PC-3 (cell line): ENCODE data around the gene RRAGC. TPM values are rescaled to one million over a fixed set of nuclear protein-coding genes. Genes with fewer than 3 reads are reported as not detected.

Source experiments
- ATAC-seq: fragments of 200-7000 bp; cut with Tn5 transposase; 2 replicates; pipeline ENCODE4 v1.9.1; 2020; ENCODE audit warnings: mild to moderate bottlenecking, moderate library complexity
- Bru-seq: library from RNA; stranded (reverse); fragments of 400-500 nt; gene quantifications from one replicate; lab custom pipeline; 2021; lab: Mats Ljungman, UMichigan
- BruChase-seq, 2 experiments: library from RNA; stranded (reverse); fragments of 400-500 nt; gene quantifications; one replicate each; lab custom pipeline; 2021; lab: Mats Ljungman, UMichigan
- BruUV-seq: library from RNA; stranded (reverse); fragments of 400-500 nt; replicated peaks from 2 replicates; lab custom pipeline; 2021; lab: Mats Ljungman, UMichigan
- CTCF ChIA-PET: fragments of 300-600 bp; sonication (Branson Sonifier 250); formaldehyde crosslinking; loops from one replicate; lab custom pipeline; 2022; ENCODE audit warnings: antibody characterized with exemption; lab: Charles Lee
- POLR2A ChIA-PET: fragments of 300-600 bp; sonication (Branson Sonifier 250); formaldehyde crosslinking; loops from one replicate; lab custom pipeline; 2022; ENCODE audit warnings: antibody characterized with exemption; ENCODE audit not compliant: unreplicated experiment; lab: Charles Lee
- DNase-seq: peaks from one replicate; pipeline ENCODE4 v3.0.0-alpha.2; 2015
- H2AFZ ChIP-seq: fragments of 300-600 bp; sonication (generic); 2 replicates; pipeline ENCODE4 v1.6.0; 2016; ENCODE audit warnings: antibody characterized with exemption, low read length
- H3F3A ChIP-seq: fragments of 300-600 bp; sonication (generic); one replicate; pipeline ENCODE4 v1.6.0; 2017; ENCODE audit warnings: antibody characterized with exemption, low read length, control low read depth, mild to moderate bottlenecking; ENCODE audit not compliant: unreplicated experiment
- H3K27ac ChIP-seq: fragments of 300-600 bp; sonication (generic); 2 replicates; pipeline ENCODE4 v1.5.1; 2016; ENCODE audit warnings: mild to moderate bottlenecking, low read length
- H3K27me3 ChIP-seq: fragments of 300-600 bp; sonication (generic); 2 replicates; pipeline ENCODE4 v1.6.1; 2016; ENCODE audit warnings: low read length, mixed read lengths
- H3K36me3 ChIP-seq: fragments of 300-600 bp; sonication (generic); 2 replicates; pipeline ENCODE4 v1.6.1; 2016; ENCODE audit warnings: low read depth, mixed run types, low read length, mixed read lengths
- H3K4me1 ChIP-seq: fragments of 300-600 bp; sonication (generic); 2 replicates; pipeline ENCODE4 v1.5.1; 2016; ENCODE audit warnings: low read length; ENCODE audit not compliant: insufficient read depth
- H3K4me2 ChIP-seq: fragments of 300-600 bp; sonication (generic); 2 replicates; pipeline ENCODE4 v1.6.0; 2016; ENCODE audit warnings: low read length
- H3K4me3 ChIP-seq: fragments of 300-600 bp; sonication (generic); 2 replicates; pipeline ENCODE4 v1.5.1; 2016; ENCODE audit warnings: mild to moderate bottlenecking, low read length, mixed read lengths
- H3K79me2 ChIP-seq: fragments of 300-600 bp; sonication (generic); 2 replicates; pipeline ENCODE4 v1.6.1; 2017; ENCODE audit warnings: low read length, mixed read lengths
- H3K9ac ChIP-seq: fragments of 300-600 bp; sonication (generic); 2 replicates; pipeline ENCODE4 v1.6.0; 2016; ENCODE audit warnings: mild to moderate bottlenecking, low read length
- H3K9me2 ChIP-seq: fragments of 300-600 bp; sonication (generic); replicated peaks from 2 replicates; pipeline ENCODE4 v1.6.1; 2016; ENCODE audit warnings: mixed run types, low read length, mixed read lengths
- H3K9me3 ChIP-seq: fragments of 300-600 bp; sonication (generic); 2 replicates; pipeline ENCODE4 v1.6.1; 2016; ENCODE audit warnings: low read length, mixed read lengths
- H4K20me1 ChIP-seq: fragments of 300-600 bp; sonication (generic); 2 replicates; pipeline ENCODE4 v1.6.1; 2016; ENCODE audit warnings: low read length, mixed read lengths
- CTCF ChIP-seq: fragments of 300-600 bp; sonication (generic); conservative IDR thresholded peaks from 2 replicates; pipeline ENCODE4 v1.5.1; 2017; ENCODE audit warnings: antibody characterized with exemption, low read depth, mild to moderate bottlenecking, low read length
- EZH2 ChIP-seq: fragments of 300-600 bp; sonication (generic); IDR thresholded peaks from one replicate; pipeline ENCODE4 v1.6.1; 2017; ENCODE audit warnings: antibody characterized with exemption, mild to moderate bottlenecking, low read length; ENCODE audit not compliant: unreplicated experiment
- EZH2phosphoT487 ChIP-seq: fragments of 300-600 bp; sonication (generic); IDR thresholded peaks from 2 replicates; pipeline ENCODE4 v1.6.1; 2018; ENCODE audit warnings: mild to moderate bottlenecking, antibody characterized with exemption, low read length, borderline replicate concordance
- intact Hi-C: fragments of 100-400 bp; cut with micrococcal nuclease; formaldehyde crosslinking; loops from 2 replicates; pipeline ENCODE4 v1.9.0; 2023
- long read RNA-seq: library from polyadenylated mRNA; unstranded; transcript quantifications from one replicate; pipeline ENCODE4 v2.0.0, GENCODE V29; 2021; ENCODE audit not compliant: unreplicated experiment
- total RNA-seq: library from RNA; depleted of rRNA; stranded (reverse); fragments of >200 nt; gene quantifications from 2 replicates; pipeline ENCODE4 v1.2.3, GENCODE V29; 2014; rRNA removed

The RRAGC gene
- total RNA-seq (7.0 and 10.0 TPM in 2 replicates), Bru-seq, nascent RNA (percentile 87 among the genes with signal in this experiment), BruChase-seq, experiment 1, labeled RNA remaining after a 6-hour chase (percentile 99 among the genes with signal in this experiment), BruChase-seq, experiment 2, labeled RNA remaining after a 2-hour chase (percentile 99 among the genes with signal in this experiment)
- long read RNA-seq, transcript RRAGC-201 (7 exons, 2,732 nt), result major isoform, 84 of 94 reads
- long read RNA-seq, partial matches to known transcripts, result 6 of 94 reads
- long read RNA-seq, other reads (novel, unspliced or antisense), result 4 of 94 reads

- peak within 1 kb of the TSS; percentile 100 for H3K4me2 ChIP-seq
- CTCF ChIA-PET, result no interaction called here
- POLR2A ChIA-PET, result interaction anchor here (0.5 to 0.6 kb wide), 2 partner anchors 102 to 168 kb away, joined by 3 to 4 read pairs; no protein-coding TSS in a partner anchor
- H3K27ac ChIP-seq, result peak within 1 kb of the TSS; percentile 60
- H3K27me3 ChIP-seq, result no peaks in the 10 kb centered on the region
- H4K20me1 ChIP-seq, result peaks cover 4% of the 10 kb centered on the region; the same call in 1 of the 2 replicates
- H3K9me3 ChIP-seq, result no peaks in the 10 kb centered on the region
- DNase-seq (peak; percentile 97), ATAC-seq (peak; percentile 94)
- intact Hi-C loops, result no loop called here
- peak within 1 kb of the TSS; percentile 80 for H3K9ac ChIP-seq
- no peak for TF ChIP-seq CTCF
- TF ChIP-seq EZH2, result no peak
- no peak for TF ChIP-seq EZH2phosphoT487
- peaks cover 16% of the 10 kb centered on the region for H3K36me3 ChIP-seq
- H3K4me3 ChIP-seq, result peak within 1 kb of the TSS; percentile 95
- H3K79me2 ChIP-seq, result peaks cover 16% of the 10 kb centered on the region
- TSS peak; percentile 61 for BruUV-seq
- H3K9me2 ChIP-seq, result no peaks in the 10 kb centered on the region
- H2AFZ ChIP-seq, result peak within 1 kb of the TSS; percentile 100
- H3F3A ChIP-seq, result no peaks in the 10 kb centered on the region
- H3K4me1 ChIP-seq, result peaks cover 10% of the 10 kb centered on the region
Measured at GRCh38 chr1:38859561-38860453, at the start of gene RRAGC. Gene RRAGC, minus strand, starts transcription at chr1:38859772. Its CDS starts 126 bp downstream, at chr1:38859646.

- ATAC-seq, result no peak
- BruUV-seq, result no TSS peak
- Histone ChIP-seq H3K27ac (no peak overlapping the region), H3K9me2 (no peaks in the 10 kb centered on the region), H3K9ac (no peak overlapping the region), H3K27me3 (no peaks in the 10 kb centered on the region), H3K79me2 (no peaks in the 10 kb centered on the region), H3K36me3 (no peaks in the 10 kb centered on the region), H3K4me3 (no peak overlapping the region), H3K4me2 (no peak overlapping the region), H3K9me3 (no peaks in the 10 kb centered on the region), H2AFZ (no peak overlapping the region), H3F3A (no peaks in the 10 kb centered on the region), H3K4me1 (no peaks in the 10 kb centered on the region), H4K20me1 (no peaks in the 10 kb centered on the region)
- no peak for DNase-seq
- ChIA-PET CTCF (no interaction called here), POLR2A (no interaction called here)
- no peak for TF ChIP-seq EZH2phosphoT487
- no peak for TF ChIP-seq EZH2
- TF ChIP-seq CTCF, result no peak
- intact Hi-C loops, result no loop called here
Measured at GRCh38 chr1:38908821-38909220, 49.2 kb upstream of the RRAGC start.
